Measurements from ENCODE around the gene MYO7A. TPM values are rescaled to one million over a fixed set of nuclear protein-coding genes. Genes with fewer than 3 reads are reported as not detected.

Gene MYO7A
- total and polyA plus RNA-seq, 2 of the 8 experiments (the other 6 are each of a cell fraction or from before 2014, with no cell fraction given): 1.5 to 1.9 TPM

GRCh38 chr11:77207019-77207485 lies 79.0 kb downstream of the MYO7A start (continued):
- TF ChIP-seq CHD7 (IDR thresholded peaks at IDR 0.05; ENCODE audit: insufficient replicate concordance, low read length) (no peak), SIX5 (IDR thresholded peaks at IDR 0.05; ENCODE audit: low read depth, low read length) (no peak), ASH2L (IDR thresholded peaks at IDR 0.05; ENCODE audit: low read length) (no peak), NRF1 (IDR thresholded peaks at IDR 0.05; ENCODE audit: low read depth, low read length) (no peak), ZNF274 (IDR thresholded peaks at IDR 0.05; ENCODE audit: borderline replicate concordance, extremely low read depth, low read length) (no peak)
